Tibial nerve (tissue), 4 donors: ENCODE measurements around the gene ODF2. TPM values are rescaled to one million over a fixed set of nuclear protein-coding genes. Genes with fewer than 3 reads are reported as not detected.
"Not testable (repeated sequence)": the region's sequence is repeated elsewhere in the genome, so short reads cannot be mapped to it uniquely, and the experiment has no call there.

Experiments used
- DNase-seq, 2 donors: peaks; one replicate each; pipeline ENCODE4 v3.0.0-alpha.2; 2019; ENCODE audit warnings: low spot score in 2 of 2
- H3K27ac ChIP-seq, 4 donors: fragments of 200-600 bp; sonication (generic) in 3 of 4; one replicate each; pipeline ENCODE4 v1.5.1; 2017 to 2019; ENCODE audit warnings: mild to moderate bottlenecking in 1 of 4
- H3K27me3 ChIP-seq, 2 donors: fragments of 200-600 bp; sonication (generic) in 1 of 2; one replicate each; pipeline versions ENCODE4 v1.5.1 to v1.6.0; 2017 to 2019
- H3K36me3 ChIP-seq, 3 donors: fragments of 200-600 bp; sonication (generic); one replicate each; pipeline ENCODE4 v1.5.1; 2018 to 2019
- H3K4me1 ChIP-seq, 4 donors: fragments of 200-600 bp; sonication (generic) in 3 of 4; one replicate each; pipeline ENCODE4 v1.5.1; 2017 to 2019
- H3K4me3 ChIP-seq, 4 donors: fragments of 200-600 bp; sonication (generic) in 3 of 4; one replicate each; pipeline ENCODE4 v1.5.1; 2017 to 2019; ENCODE audit warnings: mild to moderate bottlenecking in 1 of 4, moderate library complexity in 1 of 4
- H3K9me3 ChIP-seq, 4 donors: fragments of 200-600 bp; sonication (generic) in 3 of 4; one replicate each; pipeline ENCODE4 v1.5.1; 2017 to 2019
- EP300 ChIP-seq, 2 donors: sonication (generic); formaldehyde crosslinking; IDR thresholded peaks; one replicate each; pipeline ENCODE4 v1.6.1; 2017; ENCODE audit warnings: antibody characterized with exemption in 2 of 2, mild to moderate bottlenecking in 1 of 2
- POLR2A ChIP-seq, 2 donors: fragments of 450-650 bp; IDR thresholded peaks; one replicate each; pipeline ENCODE4 v1.6.1; 2017; ENCODE audit warnings: antibody characterized with exemption in 2 of 2, mild to moderate bottlenecking in 2 of 2, moderate library complexity in 2 of 2
- WGBS, 2 donors: methylation state at CpG; one replicate each; pipeline ENCODE4 v1.1.5; 2018; 5-methylcytosine and 5-hydroxymethylcytosine counted together
- total RNA-seq, 4 donors: library from RNA; depleted of rRNA; stranded (reverse); fragments of >200 nt; gene quantifications; one replicate each; pipeline ENCODE4 v1.1.0, GENCODE V29; 2016
- TF ChIP-seq, protein P1 (sequence below), 5 experiments: fragments of 200-600 bp in 3 of 5; fragments of 450-650 bp in 2 of 5; sonication (generic) in 3 of 5; IDR thresholded peaks; one replicate each; pipeline ENCODE4 v1.5.1; 2016 to 2019; ENCODE audit warnings: antibody characterized with exemption in 5 of 5, mild to moderate bottlenecking in 3 of 5, moderate library complexity in 2 of 5

Gene ODF2
- total RNA-seq, 4 donors from 2014 or later = 23.2 to 32.7 (median 25.8) TPM

DNA sequence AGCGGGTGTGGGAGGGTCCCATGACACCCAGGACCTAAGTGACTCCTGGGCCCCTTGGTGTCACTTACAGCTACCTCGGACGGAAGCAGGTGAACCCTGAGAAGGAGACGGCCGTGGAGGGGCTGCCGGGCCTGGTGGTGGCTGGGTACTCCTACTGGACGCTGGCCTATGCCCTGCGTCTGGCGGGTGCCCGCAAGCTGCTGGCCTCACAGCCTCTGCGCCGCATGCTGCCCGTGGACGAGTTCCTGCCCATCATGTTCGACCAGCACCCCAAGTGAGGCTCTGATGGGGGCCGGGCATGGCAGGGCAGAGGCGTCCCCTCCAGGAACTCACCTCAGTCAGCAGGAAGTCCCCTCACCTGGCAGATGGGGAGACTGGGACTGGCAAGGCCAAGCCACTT, 21.5 kb upstream of the ODF2 start:
- no peak for DNase-seq
- 77 to 80% methylated on average over 1 to 15 of the region's 17 CpGs for WGBS, 2 donors
- H3K36me3 ChIP-seq = peaks cover 0 to 62% (median 0%) of the 10 kb centered on the region in 3 donors
- TF ChIP-seq EP300 (IDR thresholded peaks at IDR 0.05) = no peak
- TF ChIP-seq, protein P1, sequence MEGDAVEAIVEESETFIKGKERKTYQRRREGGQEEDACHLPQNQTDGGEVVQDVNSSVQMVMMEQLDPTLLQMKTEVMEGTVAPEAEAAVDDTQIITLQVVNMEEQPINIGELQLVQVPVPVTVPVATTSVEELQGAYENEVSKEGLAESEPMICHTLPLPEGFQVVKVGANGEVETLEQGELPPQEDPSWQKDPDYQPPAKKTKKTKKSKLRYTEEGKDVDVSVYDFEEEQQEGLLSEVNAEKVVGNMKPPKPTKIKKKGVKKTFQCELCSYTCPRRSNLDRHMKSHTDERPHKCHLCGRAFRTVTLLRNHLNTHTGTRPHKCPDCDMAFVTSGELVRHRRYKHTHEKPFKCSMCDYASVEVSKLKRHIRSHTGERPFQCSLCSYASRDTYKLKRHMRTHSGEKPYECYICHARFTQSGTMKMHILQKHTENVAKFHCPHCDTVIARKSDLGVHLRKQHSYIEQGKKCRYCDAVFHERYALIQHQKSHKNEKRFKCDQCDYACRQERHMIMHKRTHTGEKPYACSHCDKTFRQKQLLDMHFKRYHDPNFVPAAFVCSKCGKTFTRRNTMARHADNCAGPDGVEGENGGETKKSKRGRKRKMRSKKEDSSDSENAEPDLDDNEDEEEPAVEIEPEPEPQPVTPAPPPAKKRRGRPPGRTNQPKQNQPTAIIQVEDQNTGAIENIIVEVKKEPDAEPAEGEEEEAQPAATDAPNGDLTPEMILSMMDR (IDR thresholded peaks at IDR 0.05) = no peak
- TF ChIP-seq POLR2A (IDR thresholded peaks at IDR 0.05) = no peak
- no peak overlapping the region for H3K4me3 ChIP-seq
- no peaks in the 10 kb centered on the region for H3K9me3 ChIP-seq
- H3K27me3 ChIP-seq = no peaks in the 10 kb centered on the region
- H3K4me1 ChIP-seq = peaks cover 0 to 8% (median 0%) of the 10 kb centered on the region in 4 donors
- H3K27ac ChIP-seq = no peak overlapping the region

DNA sequence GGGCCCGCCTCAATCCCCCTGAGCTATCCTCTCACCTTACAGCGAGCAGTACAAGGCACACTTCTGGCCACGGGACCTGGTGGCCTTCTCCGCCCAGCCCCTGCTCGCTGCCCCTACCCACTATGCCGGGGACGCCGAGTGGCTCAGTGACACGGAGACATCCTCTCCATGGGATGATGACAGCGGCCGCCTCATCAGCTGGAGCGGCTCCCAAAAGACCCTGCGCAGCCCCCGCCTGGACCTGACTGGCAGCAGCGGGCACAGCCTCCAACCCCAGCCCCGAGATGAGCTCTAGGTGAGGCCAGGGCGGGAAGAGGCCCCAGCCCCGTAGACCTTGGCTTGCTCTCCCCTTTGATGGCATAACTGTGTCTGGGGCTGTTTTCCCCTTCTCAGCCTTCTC, 20.2 kb upstream of the ODF2 start:
- no peak for DNase-seq
- Histone ChIP-seq H3K27me3 (no peaks in the 10 kb centered on the region), H3K9me3 (no peaks in the 10 kb centered on the region), H3K4me3 (no peak overlapping the region), H3K4me1 (peaks cover 0 to 8% (median 0%) of the 10 kb centered on the region in 4 donors), H3K36me3 (peaks cover 0 to 55% (median 0%) of the 10 kb centered on the region in 3 donors), H3K27ac (no peak overlapping the region)
- TF ChIP-seq, protein P1 (IDR thresholded peaks at IDR 0.05) = no peak
- TF ChIP-seq EP300 (IDR thresholded peaks at IDR 0.05) (no peak), POLR2A (IDR thresholded peaks at IDR 0.05) (no peak)
- WGBS, 2 donors = 87 to 90% methylated on average over 17 to 18 of the region's 18 CpGs

DNA sequence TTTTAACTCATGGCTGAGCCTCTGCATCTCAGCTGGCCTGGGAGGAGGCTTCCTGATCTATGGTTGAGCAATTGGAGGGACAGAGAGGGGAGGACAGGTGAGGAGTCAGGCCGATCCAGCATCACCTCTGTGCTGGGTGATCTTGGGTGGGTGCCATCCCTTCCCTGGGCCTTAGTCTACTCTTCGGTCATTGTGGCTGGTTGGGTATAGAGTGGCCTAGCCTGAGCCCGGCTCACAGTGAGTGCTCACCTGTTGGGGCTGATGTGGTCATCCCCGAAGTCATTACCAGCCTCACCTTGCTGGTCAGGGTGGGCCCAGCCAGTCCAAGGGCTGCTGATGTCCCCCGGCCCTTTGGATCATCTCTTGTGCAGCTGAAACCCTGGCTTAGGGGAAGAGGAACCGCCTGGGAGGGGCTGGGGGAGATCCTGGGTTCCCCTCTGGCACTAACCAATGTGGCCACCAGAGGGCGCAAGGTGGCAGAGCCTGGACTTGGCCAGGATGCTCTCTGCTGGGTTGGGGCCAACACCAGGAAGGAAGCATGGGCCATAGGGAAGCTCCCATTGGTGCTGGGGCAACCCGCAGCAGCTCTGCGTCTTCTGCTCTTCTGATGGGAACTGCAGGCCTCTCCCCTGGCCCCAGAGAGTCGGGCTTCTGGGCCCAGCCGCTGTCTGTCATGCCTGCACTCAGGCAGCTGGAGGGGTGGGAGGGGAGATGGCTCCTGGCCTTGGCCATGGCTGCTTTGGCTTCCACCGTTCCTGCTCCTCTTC, 17.3 kb upstream of the ODF2 start:
- no peaks in the 10 kb centered on the region for H3K27me3 ChIP-seq
- H3K36me3 ChIP-seq = peaks cover 0 to 33% (median 0%) of the 10 kb centered on the region in 3 donors
- TF ChIP-seq EP300 (IDR thresholded peaks at IDR 0.05) (peak in 1 of 2 donors; percentile 60), POLR2A (IDR thresholded peaks at IDR 0.05) (no peak)
- TF ChIP-seq, protein P1 (IDR thresholded peaks at IDR 0.05) = peak; percentile 93 to 98 (median 94)
- no peaks in the 10 kb centered on the region for H3K9me3 ChIP-seq
- peaks cover 0 to 8% (median 0%) of the 10 kb centered on the region in 4 donors for H3K4me1 ChIP-seq
- H3K4me3 ChIP-seq = no peak overlapping the region
- WGBS, 2 donors = 39 to 54% methylated on average over 6 to 10 of the region's 12 CpGs
- peak; percentile 72 to 86 for DNase-seq
- H3K27ac ChIP-seq = no peak overlapping the region

DNA sequence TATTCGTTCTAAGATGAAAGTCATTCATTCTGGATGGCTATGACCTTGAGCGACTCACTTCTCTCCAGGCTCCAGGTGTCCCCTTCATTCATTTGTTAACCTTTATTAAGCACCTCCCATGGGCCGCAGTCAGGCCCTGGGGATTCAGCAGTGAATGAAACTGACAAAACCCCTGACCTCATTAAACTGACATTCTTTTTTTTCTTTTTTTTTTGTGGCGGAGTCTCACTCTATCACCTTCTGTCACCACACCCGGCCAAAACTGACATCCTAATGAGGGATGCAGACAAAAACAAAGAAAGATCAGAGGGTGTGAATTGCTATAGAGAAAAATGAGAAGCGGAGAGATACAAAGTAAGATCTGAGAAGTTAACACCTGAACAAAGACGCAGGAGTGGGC, 16.5 kb upstream of the ODF2 start:
- DNase-seq = no peak
- peaks cover 0 to 26% (median 0%) of the 10 kb centered on the region in 3 donors for H3K36me3 ChIP-seq
- no peaks in the 10 kb centered on the region for H3K9me3 ChIP-seq
- no peak overlapping the region for H3K4me3 ChIP-seq
- H3K27ac ChIP-seq = no peak overlapping the region
- peaks cover 0 to 8% (median 0%) of the 10 kb centered on the region in 4 donors for H3K4me1 ChIP-seq
- no peaks in the 10 kb centered on the region for H3K27me3 ChIP-seq
- TF ChIP-seq POLR2A (IDR thresholded peaks at IDR 0.05) (no peak), EP300 (IDR thresholded peaks at IDR 0.05) (no peak)
- TF ChIP-seq, protein P1 (IDR thresholded peaks at IDR 0.05) = no peak
- WGBS, 2 donors = 83 to 84% methylated on average over 7 of the region's 7 CpGs

DNA sequence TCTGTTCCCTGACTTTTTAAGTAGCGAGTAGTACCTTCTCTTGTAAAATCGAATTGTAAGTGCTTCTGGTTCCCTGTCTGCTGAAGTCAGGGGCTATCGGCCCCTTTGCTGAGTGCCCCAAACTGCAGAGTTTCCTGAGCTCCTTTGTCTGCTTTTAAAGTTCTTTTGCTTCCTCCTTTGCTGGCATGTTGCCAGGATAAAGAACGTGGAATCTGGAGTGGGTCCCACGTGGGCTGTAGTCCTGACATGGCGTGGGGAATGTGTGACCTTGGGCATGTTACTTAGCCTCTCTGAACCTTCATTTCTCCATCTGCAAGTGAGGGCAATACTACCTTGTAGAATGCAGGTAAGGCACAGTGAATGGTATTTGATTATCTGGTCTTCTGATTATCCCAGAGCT, 13.7 kb upstream of the ODF2 start:
- peaks cover 0 to 8% (median 0%) of the 10 kb centered on the region in 4 donors for H3K4me1 ChIP-seq
- WGBS, 2 donors = 32 to 40% methylated on average over 6 of the region's 6 CpGs
- no peaks in the 10 kb centered on the region for H3K36me3 ChIP-seq
- no peak overlapping the region for H3K27ac ChIP-seq
- H3K27me3 ChIP-seq = no peaks in the 10 kb centered on the region
- TF ChIP-seq, protein P1 (IDR thresholded peaks at IDR 0.05) = no peak
- TF ChIP-seq POLR2A (IDR thresholded peaks at IDR 0.05) = no peak
- no peak for TF ChIP-seq EP300 (IDR thresholded peaks at IDR 0.05)
- no peaks in the 10 kb centered on the region for H3K9me3 ChIP-seq
- no peak for DNase-seq
- no peak overlapping the region for H3K4me3 ChIP-seq

DNA sequence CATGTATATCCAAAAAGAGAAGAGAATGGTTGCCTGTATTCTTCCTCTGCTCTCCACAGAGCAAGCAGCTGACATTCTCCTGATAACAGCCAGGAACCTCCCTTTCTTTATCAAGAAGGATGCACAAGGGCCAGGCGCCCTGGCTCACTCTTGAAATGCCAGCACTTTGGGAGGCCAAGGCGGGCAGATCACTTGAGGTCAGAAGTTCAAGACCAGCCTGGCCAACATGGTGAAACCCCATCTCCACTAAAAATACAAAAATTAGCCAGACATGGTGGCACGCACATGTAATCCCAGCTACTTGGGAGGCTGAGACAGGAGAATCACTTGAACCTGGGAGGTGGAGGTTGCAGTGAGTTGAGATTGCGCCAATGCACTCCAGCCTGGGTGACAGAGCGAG, 9.3 kb upstream of the ODF2 start:
- H3K27me3 ChIP-seq, H3K9me3 ChIP-seq, H3K4me3 ChIP-seq, H3K4me1 ChIP-seq, DNase-seq, H3K36me3 ChIP-seq, H3K27ac ChIP-seq: not testable (repeated sequence)
- 92 to 97% methylated on average over 5 of the region's 5 CpGs for WGBS, 2 donors
